Measurements from ENCODE around the gene TAAR9. TPM values are rescaled to one million over a fixed set of nuclear protein-coding genes. Genes with fewer than 3 reads are reported as not detected.

Gene TAAR9
- total RNA-seq, 2 experiments from 2014 or later, result not detected

DNA sequence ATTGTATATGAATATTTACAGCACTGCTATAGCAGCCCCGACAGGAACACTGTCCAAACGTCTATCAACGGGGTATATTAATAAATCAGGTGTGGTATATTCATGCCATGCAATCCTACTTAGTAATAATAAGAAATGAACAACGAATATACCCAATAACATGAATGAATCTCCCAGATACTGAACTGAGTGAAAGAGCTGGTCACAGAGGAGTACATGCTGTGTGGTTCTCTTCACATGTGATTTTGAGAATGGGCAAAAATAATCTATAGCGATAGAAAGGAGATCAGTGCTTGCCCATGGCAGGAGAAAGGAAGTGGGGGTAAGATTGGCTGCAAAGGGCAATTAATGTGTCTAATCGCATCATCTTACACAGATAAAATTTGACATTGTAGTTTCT lies 28.3 kb downstream of the TAAR9 start:
- Histone ChIP-seq H3K4me2 (ENCODE audit: low read length) (no peak overlapping the region), H2AFZ (ENCODE audit: low read length) (no peak overlapping the region), H3K9me2 (ENCODE audit: insufficient read depth, low read length) (no peaks in the 10 kb centered on the region), H3K9me3 (ENCODE audit: low read length) (no peaks in the 10 kb centered on the region), H3K4me1 (ENCODE audit: insufficient read depth, low read length, poor library complexity, severe bottlenecking) (no peaks in the 10 kb centered on the region), H3K27ac (ENCODE audit: low read depth, low read length, poor library complexity, severe bottlenecking) (no peak overlapping the region), H3K4me3 (ENCODE audit: low read depth, low read length, poor library complexity, severe bottlenecking) (no peak overlapping the region), H3K79me2 (ENCODE audit: insufficient read depth, low read depth, low read length) (no peaks in the 10 kb centered on the region), H3K36me3 (ENCODE audit: insufficient read depth, low read length) (no peaks in the 10 kb centered on the region), H4K20me1 (ENCODE audit: insufficient read depth, low read length) (no peaks in the 10 kb centered on the region)
- ChIA-PET CTCF (ENCODE audit: unreplicated experiment) (no interaction called here), POLR2A (interaction anchor here (1.6 kb wide), 1 partner anchor 26 kb away, joined by 3 read pairs; no protein-coding TSS in a partner anchor)
- no peak for DNase-seq (ENCODE audit: low spot score)
- intact Hi-C loops (cut with micrococcal nuclease; ENCODE audit: unreplicated experiment), result no loop called here
- BruUV-seq (replicated peaks), result no TSS peak
- TF ChIP-seq, protein P1, sequence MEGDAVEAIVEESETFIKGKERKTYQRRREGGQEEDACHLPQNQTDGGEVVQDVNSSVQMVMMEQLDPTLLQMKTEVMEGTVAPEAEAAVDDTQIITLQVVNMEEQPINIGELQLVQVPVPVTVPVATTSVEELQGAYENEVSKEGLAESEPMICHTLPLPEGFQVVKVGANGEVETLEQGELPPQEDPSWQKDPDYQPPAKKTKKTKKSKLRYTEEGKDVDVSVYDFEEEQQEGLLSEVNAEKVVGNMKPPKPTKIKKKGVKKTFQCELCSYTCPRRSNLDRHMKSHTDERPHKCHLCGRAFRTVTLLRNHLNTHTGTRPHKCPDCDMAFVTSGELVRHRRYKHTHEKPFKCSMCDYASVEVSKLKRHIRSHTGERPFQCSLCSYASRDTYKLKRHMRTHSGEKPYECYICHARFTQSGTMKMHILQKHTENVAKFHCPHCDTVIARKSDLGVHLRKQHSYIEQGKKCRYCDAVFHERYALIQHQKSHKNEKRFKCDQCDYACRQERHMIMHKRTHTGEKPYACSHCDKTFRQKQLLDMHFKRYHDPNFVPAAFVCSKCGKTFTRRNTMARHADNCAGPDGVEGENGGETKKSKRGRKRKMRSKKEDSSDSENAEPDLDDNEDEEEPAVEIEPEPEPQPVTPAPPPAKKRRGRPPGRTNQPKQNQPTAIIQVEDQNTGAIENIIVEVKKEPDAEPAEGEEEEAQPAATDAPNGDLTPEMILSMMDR (conservative IDR thresholded peaks at IDR 0.05; ENCODE audit: low read length), result no peak
- TF ChIP-seq EZH2phosphoT487 (IDR thresholded peaks at IDR 0.05; ENCODE audit: borderline replicate concordance, low read depth, low read length), result no peak

DNA sequence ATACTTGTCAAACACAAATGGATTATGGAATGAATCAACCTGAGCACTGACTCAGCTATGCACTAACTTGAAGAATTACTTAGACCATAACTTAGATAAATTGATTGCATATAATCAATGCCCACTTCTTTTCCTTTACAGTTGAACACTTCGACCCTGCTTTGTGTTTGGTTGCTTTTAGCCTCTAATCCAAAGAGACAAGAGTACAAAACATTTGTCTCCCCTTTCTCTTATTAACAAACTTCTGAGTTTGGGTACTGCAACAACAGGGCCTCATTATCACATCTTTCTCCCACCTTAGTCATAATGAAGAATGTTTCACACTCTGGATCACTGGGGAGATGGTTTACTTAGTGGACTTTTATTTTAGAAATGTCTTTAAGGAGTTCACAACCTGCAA lies 29.5 kb downstream of the TAAR9 start:
- BruUV-seq (replicated peaks), result no TSS peak
- Histone ChIP-seq H2AFZ (ENCODE audit: low read length) (no peak overlapping the region), H3K4me2 (ENCODE audit: low read length) (no peak overlapping the region), H3K4me1 (ENCODE audit: insufficient read depth, low read length, poor library complexity, severe bottlenecking) (no peaks in the 10 kb centered on the region), H3K9me3 (ENCODE audit: low read length) (no peaks in the 10 kb centered on the region), H3K9me2 (ENCODE audit: insufficient read depth, low read length) (no peaks in the 10 kb centered on the region), H3K4me3 (ENCODE audit: low read depth, low read length, poor library complexity, severe bottlenecking) (no peak overlapping the region), H3K36me3 (ENCODE audit: insufficient read depth, low read length) (no peaks in the 10 kb centered on the region), H3K79me2 (ENCODE audit: insufficient read depth, low read depth, low read length) (no peaks in the 10 kb centered on the region), H3K27ac (ENCODE audit: low read depth, low read length, poor library complexity, severe bottlenecking) (no peak overlapping the region), H4K20me1 (ENCODE audit: insufficient read depth, low read length) (no peaks in the 10 kb centered on the region)
- DNase-seq (ENCODE audit: low spot score), result no peak
- intact Hi-C loops (cut with micrococcal nuclease; ENCODE audit: unreplicated experiment), result no loop called here
- ChIA-PET CTCF (ENCODE audit: unreplicated experiment) (no interaction called here), POLR2A (interaction anchor here (0.6 to 1.6 kb wide), 4 partner anchors 11 to 1573 kb away, joined by 3 to 4 read pairs (median 3); no protein-coding TSS in a partner anchor)
- no peak for TF ChIP-seq EZH2phosphoT487 (IDR thresholded peaks at IDR 0.05; ENCODE audit: borderline replicate concordance, low read depth, low read length)
- TF ChIP-seq, protein P1 (conservative IDR thresholded peaks at IDR 0.05; ENCODE audit: low read length), result no peak

DNA sequence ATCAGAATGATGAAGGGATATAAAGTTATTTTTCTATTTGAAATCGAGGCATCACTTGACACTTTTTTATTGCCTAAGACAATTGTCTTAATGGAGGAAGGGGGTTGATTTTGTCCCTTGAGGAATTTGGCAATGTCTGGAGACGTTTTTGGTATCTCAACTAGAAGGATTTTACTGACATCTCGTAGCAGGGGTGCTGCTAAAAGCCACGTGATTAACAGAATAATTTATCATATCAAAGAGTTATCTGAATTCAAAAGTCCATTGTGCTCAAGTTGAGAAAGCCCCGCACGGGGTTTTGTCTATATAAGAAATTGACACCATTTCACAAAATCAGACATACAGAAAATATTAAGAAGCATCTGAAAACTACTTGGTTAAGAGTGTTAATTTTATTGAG lies 30.5 kb downstream of the TAAR9 start:
- ChIA-PET CTCF (ENCODE audit: unreplicated experiment) (no interaction called here), POLR2A (interaction anchor here (0.6 to 1.1 kb wide), 2 partner anchors 34 to 497 kb away, joined by 3 to 5 read pairs; no protein-coding TSS in a partner anchor)
- no peak for DNase-seq (ENCODE audit: low spot score)
- H3K9me2 ChIP-seq (ENCODE audit: insufficient read depth, low read length), result no peaks in the 10 kb centered on the region
- H2AFZ ChIP-seq (ENCODE audit: low read length), result no peak overlapping the region
- no peaks in the 10 kb centered on the region for H3K4me1 ChIP-seq (ENCODE audit: insufficient read depth, low read length, poor library complexity, severe bottlenecking)
- TF ChIP-seq, protein P1 (conservative IDR thresholded peaks at IDR 0.05; ENCODE audit: low read length), result no peak
- TF ChIP-seq EZH2phosphoT487 (IDR thresholded peaks at IDR 0.05; ENCODE audit: borderline replicate concordance, low read depth, low read length), result no peak
- no peaks in the 10 kb centered on the region for H3K9me3 ChIP-seq (ENCODE audit: low read length)
- H3K36me3 ChIP-seq (ENCODE audit: insufficient read depth, low read length), result no peaks in the 10 kb centered on the region
- no peak overlapping the region for H3K27ac ChIP-seq (ENCODE audit: low read depth, low read length, poor library complexity, severe bottlenecking)
- no peak overlapping the region for H3K4me3 ChIP-seq (ENCODE audit: low read depth, low read length, poor library complexity, severe bottlenecking)
- no peak overlapping the region for H3K4me2 ChIP-seq (ENCODE audit: low read length)
- no peaks in the 10 kb centered on the region for H3K79me2 ChIP-seq (ENCODE audit: insufficient read depth, low read depth, low read length)
- intact Hi-C loops (cut with micrococcal nuclease; ENCODE audit: unreplicated experiment), result no loop called here
- BruUV-seq (replicated peaks), result no TSS peak
- H4K20me1 ChIP-seq (ENCODE audit: insufficient read depth, low read length), result no peaks in the 10 kb centered on the region

Data from OCI-LY7 (cell line).